Left lobe of liver (tissue), 2 donors: Measurements from ENCODE around the gene PRKACB. TPM values are rescaled to one million over a fixed set of nuclear protein-coding genes. Genes with fewer than 3 reads are reported as not detected.
"Not testable (repeated sequence)": the region's sequence is repeated elsewhere in the genome, so short reads cannot be mapped to it uniquely, and the experiment has no call there.

Experiments used
- ATAC-seq: fragments of 200-7000 bp; cut with Tn5 transposase; one replicate; pipeline ENCODE4 v1.9.1; 2020; ENCODE audit warnings: mild to moderate bottlenecking, moderate library complexity
- DNase-seq: peaks from one replicate; pipeline ENCODE4 v3.0.0-alpha.2; 2020; ENCODE audit warnings: low spot score
- total RNA-seq: library from RNA; stranded (reverse); gene quantifications from one replicate; pipeline ENCODE4 v1.2.1, GENCODE V29; 2021
- donor health status: DM: no; HTN: no; CAD: no; lungs with moderate emphysema.
- donor health status: DM: no; HTN: yes; CAD: no.

PRKACB gene
- total RNA-seq, 1 donor from 2014 or later, result 16.6 TPM

GRCh38 chr1:84265867-84266266 lies 121.8 kb downstream of the PRKACB start:
- ATAC-seq, result no peak
- no peak for DNase-seq

GRCh38 chr1:84266748-84267147 lies 122.7 kb downstream of the PRKACB start:
- ATAC-seq (no peak), DNase-seq (no peak)

- DNase-seq (no peak), ATAC-seq (no peak)
These were observed 123.4 kb downstream of the PRKACB start for GRCh38 chr1:84267476-84267875.

GRCh38 chr1:84268346-84268745 lies 124.3 kb downstream of the PRKACB start:
- ATAC-seq, result no peak
- DNase-seq, result no peak

- ATAC-seq (no peak), DNase-seq (no peak)
These were observed 125.2 kb downstream of the PRKACB start for GRCh38 chr1:84269306-84269705.

- ATAC-seq (no peak), DNase-seq (no peak)
These were observed 127.5 kb downstream of the PRKACB start for GRCh38 chr1:84271441-84272151.

GRCh38 chr1:84272401-84272800 lies 128.3 kb downstream of the PRKACB start:
- DNase-seq, result no peak
- no peak for ATAC-seq

- no peak for ATAC-seq
These were observed 133.4 kb downstream of the PRKACB start for GRCh38 chr1:84277343-84278059.

GRCh38 chr1:84278905-84279304 lies 134.8 kb downstream of the PRKACB start:
- ATAC-seq (peak; percentile 84), DNase-seq (no peak)

More at GRCh38 chr1:84277343-84278059, 133.4 kb downstream of the PRKACB start:
- DNase-seq, result no peak

GRCh38 chr1:84280912-84281311 lies 136.8 kb downstream of the PRKACB start:
- ATAC-seq (no peak), DNase-seq (no peak)

- DNase-seq (no peak), ATAC-seq (no peak)
These were observed 138.8 kb downstream of the PRKACB start for GRCh38 chr1:84282780-84283333.

GRCh38 chr1:84283381-84283780 lies 139.3 kb downstream of the PRKACB start:
- ATAC-seq, result no peak

GRCh38 chr1:84286071-84286470 lies 142.0 kb downstream of the PRKACB start:
- ATAC-seq (no peak), DNase-seq (no peak)

More at GRCh38 chr1:84283381-84283780, 139.3 kb downstream of the PRKACB start:
- DNase-seq, result no peak

GRCh38 chr1:84287389-84287788 lies 143.3 kb downstream of the PRKACB start:
- ATAC-seq, DNase-seq: not testable (repeated sequence)

Other genes with a start within 250 kb of the PRKACB start
- 7.5 TPM for gene TTLL7, start 145.1 kb upstream of the PRKACB start, total RNA-seq
- gene SAMD13, start 157.4 kb downstream of the PRKACB start, total RNA-seq, result 0.23 TPM